Erythroblast (primary cell): ENCODE results near the gene LANCL1.

Source experiments
- GATA1 ChIP-seq: IDR thresholded peaks from 2 replicates; pipeline ENCODE4 v1.6.1; 2011; ENCODE audit warnings: low read depth, mild to moderate bottlenecking, control low read depth, low read length, moderate library complexity
- POLR2A ChIP-seq: IDR thresholded peaks from 2 replicates; pipeline ENCODE4 v1.6.1; 2011; ENCODE audit warnings: mild to moderate bottlenecking, low read length

- TF ChIP-seq POLR2A (no peak), GATA1 (no peak)
Observed at GRCh38 chr2:210493528-210493927, 17.0 kb upstream of the LANCL1 start.
